ENCODE measurements around the gene FAM184B.

Gene FAM184B

DNA sequence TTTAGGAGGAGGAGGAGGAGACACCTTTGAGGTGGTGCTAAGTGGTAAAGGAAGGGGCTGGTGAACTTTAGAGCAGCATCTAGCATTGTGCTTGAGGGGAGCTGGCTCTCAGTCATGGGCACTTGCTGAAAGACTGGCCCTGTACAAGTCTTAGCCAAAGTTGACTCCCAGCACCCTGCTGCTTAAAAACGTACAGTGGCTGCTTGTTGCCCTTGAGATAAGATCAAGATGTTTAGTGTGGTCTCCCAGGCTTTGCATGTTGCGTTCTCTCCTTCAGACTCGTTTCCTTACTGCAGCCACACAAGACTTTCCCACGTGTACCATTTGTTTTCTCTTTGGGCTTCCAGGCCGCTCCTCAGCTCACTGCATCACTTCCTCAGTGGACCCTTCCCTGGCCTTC, 165.1 kb downstream of the FAM184B start:
- peaks cover 9 to 49% of the 10 kb centered on the region in 2 experiments; a peak in 2 of 3 replicates for H3K36me3 ChIP-seq (ENCODE audit: control insufficient read depth in 2 of 2, insufficient read depth in 1 of 2, low read length in 2 of 2)
- POLR2A ChIA-PET = no interaction called here

More for the DNA sequence above, 165.1 kb downstream of the FAM184B start:
- Histone ChIP-seq H3K4me3 (ENCODE audit: low read depth, low read length) (no peak overlapping the region), H3K4me1 (ENCODE audit: control insufficient read depth, insufficient read depth, low read length) (no peaks in the 10 kb centered on the region), H3K9me3 (ENCODE audit: control insufficient read depth, insufficient read depth, low read depth, low read length) (no peaks in the 10 kb centered on the region), H3K27ac (ENCODE audit: extremely low read depth, low read depth, low read length) (no peak overlapping the region)
- TF ChIP-seq AEBP2 (tag by site-specific recombination; IDR thresholded peaks at IDR 0.05; ENCODE audit: borderline replicate concordance) (no peak), GFI1B (tag by site-specific recombination; IDR thresholded peaks at IDR 0.05) (no peak), ZNF777 (tag by site-specific recombination; IDR thresholded peaks at IDR 0.05; ENCODE audit: borderline replicate concordance) (no peak), ZNF138 (tag by site-specific recombination; IDR thresholded peaks at IDR 0.05; ENCODE audit: borderline replicate concordance) (no peak), ZNF239 (tag by site-specific recombination; IDR thresholded peaks at IDR 0.05) (no peak), OVOL3 (tag by site-specific recombination; IDR thresholded peaks at IDR 0.05) (no peak), MEIS1 (CRISPR knock-in tag; IDR thresholded peaks at IDR 0.05; ENCODE audit: borderline replicate concordance) (no peak), ZNF555 (tag by site-specific recombination; conservative IDR thresholded peaks at IDR 0.05) (no peak), ZNF121 (tag by site-specific recombination; IDR thresholded peaks at IDR 0.05) (no peak), ZBTB1 (tag by site-specific recombination; IDR thresholded peaks at IDR 0.05) (no peak), ZNF280C (tag by site-specific recombination; IDR thresholded peaks at IDR 0.05) (no peak), ZNF837 (tag by site-specific recombination; IDR thresholded peaks at IDR 0.05) (no peak), PRDM10 (tag by site-specific recombination; IDR thresholded peaks at IDR 0.05) (no peak), ZNF132 (tag by site-specific recombination; IDR thresholded peaks at IDR 0.05; ENCODE audit: borderline replicate concordance) (no peak), FEZF1 (tag by site-specific recombination; IDR thresholded peaks at IDR 0.05) (no peak), KLF10 (tag by site-specific recombination; IDR thresholded peaks at IDR 0.05) (no peak), ZNF302 (tag by site-specific recombination; IDR thresholded peaks at IDR 0.05; ENCODE audit: low read depth) (no peak), ZFHX2 (tag by site-specific recombination; conservative IDR thresholded peaks at IDR 0.05) (no peak)
- TF ChIP-seq, protein P1, sequence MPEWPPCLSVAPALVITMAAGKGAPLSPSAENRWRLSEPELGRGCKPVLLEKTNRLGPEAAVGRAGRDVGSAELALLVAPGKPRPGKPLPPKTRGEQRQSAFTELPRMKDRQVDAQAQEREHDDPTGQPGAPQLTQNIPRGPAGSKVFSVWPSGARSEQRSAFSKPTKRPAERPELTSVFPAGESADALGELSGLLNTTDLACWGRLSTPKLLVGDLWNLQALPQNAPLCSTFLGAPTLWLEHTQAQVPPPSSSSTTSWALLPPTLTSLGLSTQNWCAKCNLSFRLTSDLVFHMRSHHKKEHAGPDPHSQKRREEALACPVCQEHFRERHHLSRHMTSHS (tag by site-specific recombination; IDR thresholded peaks at IDR 0.05) = no peak
- TF ChIP-seq, protein P2, sequence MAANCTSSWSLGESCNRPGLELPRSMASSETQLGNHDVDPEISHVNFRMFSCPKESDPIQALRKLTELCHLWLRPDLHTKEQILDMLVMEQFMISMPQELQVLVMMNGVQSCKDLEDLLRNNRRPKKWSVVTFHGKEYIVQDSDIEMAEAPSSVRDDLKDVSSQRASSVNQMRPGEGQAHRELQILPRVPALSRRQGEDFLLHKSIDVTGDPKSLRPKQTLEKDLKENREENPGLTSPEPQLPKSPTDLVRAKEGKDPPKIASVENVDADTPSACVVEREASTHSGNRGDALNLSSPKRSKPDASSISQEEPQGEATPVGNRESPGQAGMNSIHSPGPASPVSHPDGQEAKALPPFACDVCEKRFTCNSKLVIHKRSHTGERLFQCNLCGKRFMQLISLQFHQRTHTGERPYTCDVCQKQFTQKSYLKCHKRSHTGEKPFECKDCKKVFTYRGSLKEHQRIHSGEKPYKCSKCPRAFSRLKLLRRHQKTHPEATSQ (tag by site-specific recombination; IDR thresholded peaks at IDR 0.05) = no peak
- CTCF ChIA-PET = no interaction called here
